Heart left ventricle (tissue), 16 donors: ENCODE data around the gene CPNE7. TPM values are rescaled to one million over a fixed set of nuclear protein-coding genes. Genes with fewer than 3 reads are reported as not detected.

Experiments used
- ATAC-seq, 4 donors: fragments of 200-7000 bp; cut with Tn5 transposase; one replicate each; pipeline ENCODE4 v1.9.1; 2020 to 2022; ENCODE audit warnings: moderate library complexity in 4 of 4, mild to moderate bottlenecking in 3 of 4, moderate number of reproducible peaks in 1 of 4
- DNase-seq, 5 donors: peaks; one replicate each; pipeline ENCODE4 v3.0.0-alpha.2; 2020
- H3K27ac ChIP-seq, 12 donors: fragments of 200-600 bp; sonication (generic) in 4 of 12; one replicate each; pipeline versions ENCODE4 v1.5.0 to v1.8.0; 2016 to 2022; ENCODE audit warnings: mild to moderate bottlenecking in 2 of 12
- H3K27me3 ChIP-seq, 9 donors: fragments of 200-600 bp; sonication (generic) in 2 of 9; one replicate each; pipeline versions ENCODE4 v1.5.1 to v1.8.0; 2016 to 2022; ENCODE audit warnings: mild to moderate bottlenecking in 3 of 9
- H3K36me3 ChIP-seq, 9 donors: fragments of 200-600 bp; sonication (generic) in 2 of 9; one replicate each; pipeline versions ENCODE4 v1.5.0 to v1.8.0; 2018 to 2022; ENCODE audit warnings: mild to moderate bottlenecking in 2 of 9
- H3K4me1 ChIP-seq, 12 donors: fragments of 200-600 bp; sonication (generic) in 4 of 12; one replicate each; pipeline versions ENCODE4 v1.5.0 to v1.8.0; 2016 to 2022; ENCODE audit warnings: mild to moderate bottlenecking in 3 of 12
- H3K4me3 ChIP-seq, 12 donors: fragments of 200-600 bp; sonication (generic) in 4 of 12; one replicate each; pipeline versions ENCODE4 v1.5.0 to v1.8.0; 2017 to 2022; ENCODE audit warnings: mild to moderate bottlenecking in 9 of 12, moderate library complexity in 4 of 12
- H3K9me3 ChIP-seq, 12 donors: fragments of 200-600 bp; sonication (generic) in 4 of 12; one replicate each; pipeline versions ENCODE4 v1.5.0 to v1.8.0; 2016 to 2022; ENCODE audit warnings: mild to moderate bottlenecking in 1 of 12
- POLR2A ChIP-seq, 2 donors: fragments of 450-650 bp; IDR thresholded peaks; one replicate each; pipeline ENCODE4 v1.6.1; 2017; ENCODE audit warnings: antibody characterized with exemption in 2 of 2, mild to moderate bottlenecking in 2 of 2, moderate library complexity in 2 of 2
- WGBS, 4 donors: extraction: QIAGEN DNeasy Blood & Tissue Kit in 2 of 4; methylation state at CpG; one replicate each; pipeline versions ENCODE4 v1.1.5 to v1.1.7; 2013 to 2018; 5-methylcytosine and 5-hydroxymethylcytosine counted together
- intact Hi-C, 10 donors: fragments of 100-400 bp; cut with DNase I; formaldehyde crosslinking; loops; one replicate each; pipeline versions ENCODE4 v1.11.1 to v1.14.2; 2022
- polyA plus RNA-seq, 2 donors: library from polyadenylated mRNA; stranded (reverse); fragments of 200-250 nt; gene quantifications; one replicate each; pipeline ENCODE4 v1.2.3, GENCODE V29; 2013
- total RNA-seq, 9 donors: library from RNA; depleted of rRNA in 2 of 9; stranded (reverse); fragments of >200 nt in 2 of 9; fragmentation: NEBNext Ultra II Directional in 3 of 9; extraction: Animal tissue kit (Norgen Biotek cat#: 25700) in 3 of 9; gene quantifications; one replicate each; pipeline versions ENCODE4 v1.1.0 to v1.2.4, GENCODE V29; 2016 to 2023
- TF ChIP-seq, protein P1 (sequence below), 12 donors: fragments of 200-600 bp; sonication (generic) in 4 of 12; IDR thresholded peaks; one replicate each; pipeline versions ENCODE4 v1.5.0 to v1.8.0; 2018 to 2022; ENCODE audit warnings: antibody characterized with exemption in 12 of 12, mild to moderate bottlenecking in 5 of 12
- donor health status: ischemic (EF 13 %, LVEDD 7.1; RV severe dilation, severe dysfunction).
- donor health status: healthy with polysubstance abuse.
- donor health status: DM: no; HTN: yes; CAD: no.
- donor health status: DM: no; HTN: no; CAD: no.
- donor health status: ischemic (EF 25% LVEDD 6.9; RV normal size, moderate dysfunction).
- donor health status: ischemic (EF 25% LVEDD 5.7; RV mildly dilated, moderate dysfunction).
- donor health status: healthy.
- donor health status: DM: yes; HTN: yes; CAD: no.
- donor health status: ischemic (EF 35%, LVEDD 5.7; RV mildly dilated, moderate dysfunction).
- donor health status: nonischemic (EF 11% LVEDD 7.7; RV severe dilation, severe dysfunction).
- donor health status: DM: yes; HTN: yes; CAD: no.
- donor health status: PGD.
- donor health status: ischemic (EF 29% LVEDD 5.4; RV normal size, mild dysfunction).
- donor health status: nonischemic (EF 23%, LVEDD 6.1; RV moderate dilation, normal function).

Gene CPNE7
- total and polyA plus RNA-seq, 11 donors = 0.20 to 0.50 TPM; not detected in 9

GRCh38 chr16:89602273-89602951 is 26.9 kb downstream of the CPNE7 start:
- TF ChIP-seq, protein P1, sequence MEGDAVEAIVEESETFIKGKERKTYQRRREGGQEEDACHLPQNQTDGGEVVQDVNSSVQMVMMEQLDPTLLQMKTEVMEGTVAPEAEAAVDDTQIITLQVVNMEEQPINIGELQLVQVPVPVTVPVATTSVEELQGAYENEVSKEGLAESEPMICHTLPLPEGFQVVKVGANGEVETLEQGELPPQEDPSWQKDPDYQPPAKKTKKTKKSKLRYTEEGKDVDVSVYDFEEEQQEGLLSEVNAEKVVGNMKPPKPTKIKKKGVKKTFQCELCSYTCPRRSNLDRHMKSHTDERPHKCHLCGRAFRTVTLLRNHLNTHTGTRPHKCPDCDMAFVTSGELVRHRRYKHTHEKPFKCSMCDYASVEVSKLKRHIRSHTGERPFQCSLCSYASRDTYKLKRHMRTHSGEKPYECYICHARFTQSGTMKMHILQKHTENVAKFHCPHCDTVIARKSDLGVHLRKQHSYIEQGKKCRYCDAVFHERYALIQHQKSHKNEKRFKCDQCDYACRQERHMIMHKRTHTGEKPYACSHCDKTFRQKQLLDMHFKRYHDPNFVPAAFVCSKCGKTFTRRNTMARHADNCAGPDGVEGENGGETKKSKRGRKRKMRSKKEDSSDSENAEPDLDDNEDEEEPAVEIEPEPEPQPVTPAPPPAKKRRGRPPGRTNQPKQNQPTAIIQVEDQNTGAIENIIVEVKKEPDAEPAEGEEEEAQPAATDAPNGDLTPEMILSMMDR (IDR thresholded peaks at IDR 0.05) = no peak
- no peak for TF ChIP-seq POLR2A (IDR thresholded peaks at IDR 0.05)
- ATAC-seq (peak in 3 of 4 donors; percentile 57 to 88 (median 69)), DNase-seq (peak in 2 of 5 donors; percentile 33 to 63)
- no peaks in the 10 kb centered on the region for H3K9me3 ChIP-seq
- intact Hi-C loops = no loop called here
- peaks cover 0 to 14% (median 3%) of the 10 kb centered on the region in 12 donors for H3K4me1 ChIP-seq
- H3K36me3 ChIP-seq = no peaks in the 10 kb centered on the region
- peak overlapping the region in 1 of 12 donors; percentile 12 for H3K4me3 ChIP-seq
- 5 to 6% (median 6%) methylated on average over 12 to 22 of the region's 22 CpGs for WGBS, 4 donors
- no peak overlapping the region for H3K27ac ChIP-seq
- H3K27me3 ChIP-seq = peaks cover 0 to 12% (median 0%) of the 10 kb centered on the region in 9 donors

DNA sequence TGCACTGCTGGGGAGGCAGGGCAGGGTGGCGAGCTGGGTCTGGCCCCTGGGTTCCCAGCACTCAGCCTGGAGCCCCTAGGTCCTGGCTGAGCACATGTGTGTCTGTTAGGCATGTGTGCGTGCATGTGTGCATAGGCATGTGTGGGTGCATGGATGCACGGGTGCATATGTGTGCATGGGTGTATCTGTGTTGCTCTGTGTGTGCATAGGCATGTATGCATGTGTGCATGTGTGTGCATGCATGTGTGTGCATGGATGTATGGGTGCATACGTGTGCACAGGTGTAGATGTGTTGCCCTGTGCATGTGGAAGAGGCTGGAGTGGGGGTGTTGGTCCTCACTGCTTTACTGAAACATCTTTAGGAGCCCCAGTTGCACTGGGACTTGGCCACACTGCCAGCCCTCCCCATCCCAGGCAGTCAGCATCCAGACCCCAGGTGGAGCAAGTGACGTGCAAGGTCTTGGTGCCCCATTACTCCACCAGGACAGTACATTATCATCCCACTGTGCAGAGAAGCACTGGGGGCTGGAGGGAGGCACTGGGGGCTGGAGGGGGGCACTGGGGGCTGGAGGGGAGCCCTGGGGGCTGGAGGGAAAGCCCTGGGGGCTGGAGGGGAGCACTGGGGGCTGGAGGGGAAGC is 27.5 kb downstream of the CPNE7 start:
- intact Hi-C loops = no loop called here
- Histone ChIP-seq H3K27ac (no peak overlapping the region), H3K4me1 (peaks cover 0 to 14% (median 3%) of the 10 kb centered on the region in 12 donors), H3K27me3 (peaks cover 0 to 12% (median 0%) of the 10 kb centered on the region in 9 donors), H3K36me3 (no peaks in the 10 kb centered on the region), H3K9me3 (no peaks in the 10 kb centered on the region), H3K4me3 (no peak overlapping the region)
- no peak for ATAC-seq
- TF ChIP-seq, protein P1 (IDR thresholded peaks at IDR 0.05) = no peak
- TF ChIP-seq POLR2A (IDR thresholded peaks at IDR 0.05) = no peak
- DNase-seq = no peak
- 63 to 72% (median 63%) methylated on average over 4 to 5 of the region's 5 CpGs for WGBS, 4 donors

GRCh38 chr16:89604764-89605163 is 29.2 kb downstream of the CPNE7 start:
- Histone ChIP-seq H3K9me3 (no peaks in the 10 kb centered on the region), H3K4me3 (no peak overlapping the region), H3K4me1 (peaks cover 0 to 14% (median 3%) of the 10 kb centered on the region in 12 donors), H3K36me3 (no peaks in the 10 kb centered on the region), H3K27me3 (peaks cover 0 to 12% (median 0%) of the 10 kb centered on the region in 9 donors), H3K27ac (no peak overlapping the region)
- ATAC-seq (no peak), DNase-seq (no peak)
- intact Hi-C loops = no loop called here
- TF ChIP-seq, protein P1 (IDR thresholded peaks at IDR 0.05) = no peak
- no peak for TF ChIP-seq POLR2A (IDR thresholded peaks at IDR 0.05)
- whole genome bisulfite sequencing, 4 donors = 79 to 89% (median 84%) methylated on average over 16 of the region's 16 CpGs

DNA sequence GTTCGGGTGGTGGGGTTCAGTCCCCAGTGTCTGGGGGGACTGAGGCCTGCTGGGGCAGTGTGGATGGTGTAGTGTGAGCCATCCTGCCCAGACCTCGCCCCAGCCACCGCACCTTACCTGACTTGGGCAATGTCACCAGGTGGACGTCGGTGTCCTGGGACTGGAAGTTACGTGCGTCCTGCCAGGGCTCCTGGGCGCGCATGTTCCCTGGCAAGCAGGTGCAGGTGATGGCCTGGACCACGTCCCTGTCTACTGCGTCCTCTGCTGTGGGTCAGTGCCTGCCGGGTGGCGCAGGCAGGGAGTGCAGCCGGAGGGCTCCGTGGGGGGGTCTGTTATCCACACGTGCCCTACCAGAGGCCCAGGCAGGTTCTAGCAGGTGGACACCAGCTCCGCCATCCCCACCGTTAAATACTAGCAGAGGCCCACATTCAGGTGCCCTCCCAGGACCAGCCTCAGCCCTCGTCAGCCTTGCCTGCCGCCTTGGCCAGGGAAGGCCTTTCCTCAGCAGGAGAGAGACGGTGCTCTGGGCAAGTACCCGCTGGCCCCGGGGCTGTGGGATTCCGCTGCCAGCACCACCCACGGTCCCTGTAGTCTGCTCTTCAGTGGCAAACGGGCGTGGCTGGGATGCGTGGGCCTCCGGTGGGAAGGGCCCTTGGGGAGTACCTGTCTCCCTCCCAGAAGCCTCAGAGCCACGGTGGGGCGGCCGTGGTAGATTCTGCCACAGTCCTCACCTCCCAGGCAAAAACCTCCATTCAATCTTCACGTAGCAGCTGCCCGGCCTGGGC is 29.8 kb downstream of the CPNE7 start:
- no peak for TF ChIP-seq POLR2A (IDR thresholded peaks at IDR 0.05)
- TF ChIP-seq, protein P1 (IDR thresholded peaks at IDR 0.05) = no peak
- Histone ChIP-seq H3K27me3 (peaks cover 0 to 12% (median 0%) of the 10 kb centered on the region in 9 donors), H3K36me3 (no peaks in the 10 kb centered on the region), H3K4me3 (no peak overlapping the region), H3K27ac (no peak overlapping the region), H3K4me1 (peaks cover 0 to 14% (median 3%) of the 10 kb centered on the region in 12 donors), H3K9me3 (no peaks in the 10 kb centered on the region)
- no peak for ATAC-seq
- 89 to 97% (median 92%) methylated on average over 21 to 34 of the region's 34 CpGs for WGBS, 4 donors
- intact Hi-C loops = no loop called here
- DNase-seq = no peak
